ENCODE data around the gene MARCKSL1.
"Not testable (repeated sequence)": the region's sequence is repeated elsewhere in the genome, so short reads cannot be mapped to it uniquely, and the experiment has no call there.

Gene MARCKSL1

DNA sequence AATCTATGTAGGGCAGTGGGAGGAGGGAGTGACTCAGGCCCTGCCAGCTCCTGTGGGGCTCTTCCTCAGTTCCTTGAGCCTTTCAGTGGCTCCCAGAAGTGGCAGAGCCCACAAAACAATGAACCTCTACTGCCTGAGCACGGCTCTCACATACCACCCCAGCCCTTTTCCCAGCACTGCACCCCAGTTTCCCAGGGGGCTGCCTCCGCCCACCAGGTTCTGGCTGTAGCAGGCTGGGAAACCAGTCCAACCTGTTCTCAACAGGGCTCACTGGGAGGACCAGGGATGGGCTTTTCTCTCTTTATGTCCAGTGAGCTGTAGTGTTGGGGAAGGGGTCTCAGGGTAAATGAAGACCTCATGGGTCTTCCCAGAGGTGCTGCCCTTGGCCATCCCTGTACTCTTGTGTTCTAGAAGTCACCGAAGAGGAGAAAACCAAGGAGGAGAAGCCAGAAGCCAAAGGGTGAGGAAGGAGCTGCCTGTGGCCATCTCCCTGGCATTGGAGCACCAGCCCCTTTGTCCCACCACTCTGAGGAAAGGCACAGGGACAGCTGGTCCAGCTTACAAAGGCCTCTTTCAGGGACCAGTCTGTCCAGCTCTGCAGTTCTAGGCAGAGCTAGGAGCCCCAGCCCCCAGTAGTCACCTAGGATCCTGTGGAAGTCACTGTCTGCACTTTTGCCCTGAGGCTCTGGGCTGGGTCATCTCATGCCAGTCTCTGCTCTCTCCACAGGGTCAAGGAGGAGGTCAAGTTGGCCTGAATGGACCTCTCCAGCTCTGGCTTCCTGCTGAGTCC, 3.5 kb downstream of the MARCKSL1 start:
- DNase-seq (ENCODE audit: low spot score) = no peak

DNA sequence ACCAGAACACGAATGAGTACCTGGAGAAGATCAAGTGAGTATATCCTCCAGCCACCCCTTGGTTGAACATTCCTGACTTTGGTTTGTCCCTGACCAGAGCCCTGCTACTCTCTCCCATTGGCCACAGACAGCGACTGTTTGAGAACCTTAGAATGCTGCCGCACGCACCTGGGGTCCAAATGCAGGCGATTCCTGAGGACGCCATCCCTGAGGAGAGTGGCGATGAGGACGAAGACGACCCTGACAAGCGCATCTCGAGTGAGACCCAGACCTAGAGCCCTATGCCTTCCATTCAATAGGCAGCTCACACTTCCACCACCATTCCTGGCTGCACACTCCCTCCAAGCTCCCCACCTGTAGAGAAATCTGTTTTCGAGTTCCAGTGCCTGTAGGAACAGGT, 4.5 kb downstream of the MARCKSL1 start:
- no peak for DNase-seq (ENCODE audit: low spot score)

DNA sequence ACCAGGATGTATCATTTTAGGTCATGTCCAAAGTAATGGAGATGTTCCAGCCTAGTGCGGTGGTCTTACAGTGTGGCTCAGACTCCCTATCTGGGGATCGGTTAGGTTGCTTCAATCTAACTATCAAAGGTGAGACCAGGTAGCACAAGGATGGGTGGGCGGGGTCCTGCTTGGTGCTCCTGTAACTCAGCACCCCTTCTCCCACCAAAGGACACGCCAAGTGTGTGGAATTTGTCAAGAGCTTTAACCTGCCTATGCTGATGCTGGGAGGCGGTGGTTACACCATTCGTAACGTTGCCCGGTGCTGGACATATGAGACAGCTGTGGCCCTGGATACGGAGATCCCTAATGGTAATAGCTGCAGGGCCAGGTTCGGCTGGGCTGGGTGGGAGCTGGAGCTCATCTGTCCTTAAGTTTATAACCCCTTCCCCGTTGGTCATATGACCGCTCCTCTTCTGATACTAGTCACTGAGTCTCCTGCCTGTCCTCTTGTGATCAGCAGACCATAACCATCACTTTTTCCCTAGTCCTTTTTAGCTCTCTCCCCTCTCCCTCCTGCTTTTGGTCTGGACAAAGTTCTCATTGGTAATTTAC, 5.4 kb downstream of the MARCKSL1 start:
- DNase-seq (ENCODE audit: low spot score) = no peak

DNA sequence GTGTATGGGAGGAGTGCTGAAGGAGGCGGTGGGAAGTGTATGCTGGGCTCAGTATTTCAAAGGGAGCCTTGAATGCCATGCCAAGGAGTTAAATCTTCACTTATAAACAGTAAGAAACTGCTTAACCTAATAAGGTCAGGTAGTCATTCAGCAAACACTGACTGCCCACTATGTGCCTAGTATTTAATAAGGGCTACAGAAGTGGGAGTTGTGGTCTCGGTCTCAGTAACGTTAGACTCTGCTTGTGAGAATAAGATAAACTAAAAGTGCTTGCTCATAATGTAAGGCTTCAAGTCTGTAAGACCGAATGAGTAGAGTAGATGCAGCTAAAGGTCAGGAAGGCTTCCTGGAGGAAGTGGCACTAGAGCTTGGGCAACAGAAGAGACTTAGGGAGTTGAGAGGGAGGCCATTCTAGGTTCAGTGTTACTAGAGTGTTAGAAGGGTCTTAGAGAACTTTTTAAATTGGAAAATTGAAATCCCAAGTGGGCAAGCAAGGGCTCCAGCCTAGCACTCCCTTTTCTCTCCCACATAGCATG, 6.0 kb downstream of the MARCKSL1 start:
- no peak for DNase-seq (ENCODE audit: low spot score)

DNA sequence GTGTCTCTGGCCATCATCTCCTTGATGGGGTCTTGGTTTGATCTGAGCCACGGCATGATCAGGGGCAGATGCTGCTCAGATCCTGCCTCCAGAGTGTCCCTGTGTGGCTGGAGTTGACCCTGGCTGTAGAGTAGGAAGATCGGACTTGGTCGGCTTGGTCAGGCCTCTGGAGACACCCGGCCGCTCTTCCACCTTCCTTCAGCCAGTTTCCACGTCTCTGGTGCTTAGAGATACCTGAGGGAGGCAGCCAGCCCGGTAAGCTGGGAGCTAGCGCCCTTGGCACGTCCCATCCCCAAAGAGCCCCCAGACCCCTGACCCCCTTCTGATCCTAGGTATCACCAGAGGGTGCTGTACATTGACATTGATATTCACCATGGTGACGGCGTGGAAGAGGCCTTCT, 8.8 kb downstream of the MARCKSL1 start:
- no peak for DNase-seq (ENCODE audit: low spot score)

DNA sequence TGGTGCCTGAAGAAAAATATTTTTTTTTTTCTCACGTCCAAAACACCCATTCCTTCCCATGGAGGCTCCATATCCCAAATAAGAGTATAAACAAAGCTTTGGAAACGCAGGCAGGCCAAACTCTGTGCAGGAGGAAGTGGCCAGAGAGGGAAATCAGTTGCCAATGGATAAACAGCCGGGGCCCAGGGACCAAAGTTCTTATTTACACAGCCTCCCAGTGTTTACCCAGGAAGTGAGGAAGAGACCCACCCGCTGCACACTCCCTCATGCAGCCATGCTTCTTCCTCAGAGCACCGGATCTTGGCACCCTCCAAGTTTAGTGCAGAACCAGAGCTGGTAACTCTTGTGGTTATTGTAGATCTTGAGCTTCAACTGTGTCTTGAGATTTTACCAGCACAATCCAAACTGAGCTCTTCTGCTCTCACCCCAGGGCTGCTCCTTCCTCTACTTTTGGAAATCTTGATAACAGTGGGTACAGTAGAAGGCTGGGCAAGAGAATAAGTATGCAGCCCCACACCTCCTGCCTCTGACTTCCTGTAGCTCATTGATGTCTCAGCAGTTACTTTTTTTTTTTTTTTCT, 14.2 kb downstream of the MARCKSL1 start:
- peak; percentile 42 for DNase-seq (ENCODE audit: low spot score)

DNA sequence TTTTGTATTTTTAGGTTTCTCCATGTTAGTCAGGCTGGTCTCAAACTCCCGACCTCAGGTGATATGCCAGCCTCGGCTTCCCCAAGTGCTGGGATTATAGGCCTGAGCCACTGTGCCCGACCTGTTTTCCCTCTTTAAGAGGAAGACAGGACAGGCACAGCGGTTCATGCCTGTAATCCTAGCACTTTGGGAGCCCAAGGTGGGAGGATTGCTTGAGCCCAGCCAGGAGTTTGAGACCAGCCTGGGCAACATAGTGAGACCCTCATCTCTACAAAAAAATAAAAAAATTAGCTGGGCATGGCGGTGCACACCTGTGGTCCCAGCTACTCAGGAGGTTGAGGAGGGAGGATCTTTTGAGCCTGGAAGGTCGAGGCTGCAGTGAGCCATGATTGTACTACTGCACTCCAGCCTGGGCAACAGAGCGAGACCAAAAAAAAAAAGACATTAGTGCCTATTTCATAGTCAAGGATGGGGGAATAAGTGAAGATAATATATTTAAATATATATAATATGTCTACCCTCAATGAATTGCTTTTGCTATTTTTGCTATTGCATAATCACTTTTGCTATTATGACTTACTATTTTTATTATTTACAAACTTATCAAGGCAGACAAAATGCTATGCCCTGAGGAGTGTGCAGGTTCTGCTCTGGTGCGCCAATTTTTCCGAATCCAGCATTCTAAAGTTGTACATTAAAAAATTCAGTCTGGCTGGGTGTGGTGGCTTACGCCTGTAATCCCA, 17.7 kb downstream of the MARCKSL1 start:
- DNase-seq (ENCODE audit: low spot score) = no peak

DNA sequence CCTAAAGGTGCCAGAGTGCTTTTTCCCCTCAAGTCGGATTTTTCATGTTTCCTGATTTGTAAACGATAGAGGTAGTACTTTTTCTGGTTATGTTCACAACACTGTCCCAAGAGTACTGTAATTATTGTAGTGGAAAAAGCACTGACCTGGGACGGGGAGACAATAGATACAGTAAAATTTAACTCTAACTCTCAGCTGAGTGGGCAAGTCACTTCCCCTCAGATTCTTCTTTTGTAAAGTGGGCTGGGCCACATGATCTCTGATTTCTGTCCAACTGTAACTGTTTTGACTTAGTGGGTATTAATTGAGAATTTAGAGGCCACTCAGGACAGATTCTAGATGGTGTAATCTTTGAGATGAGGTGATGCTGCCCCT, 19.1 kb downstream of the MARCKSL1 start:
- DNase-seq (ENCODE audit: low spot score) = no peak

DNA sequence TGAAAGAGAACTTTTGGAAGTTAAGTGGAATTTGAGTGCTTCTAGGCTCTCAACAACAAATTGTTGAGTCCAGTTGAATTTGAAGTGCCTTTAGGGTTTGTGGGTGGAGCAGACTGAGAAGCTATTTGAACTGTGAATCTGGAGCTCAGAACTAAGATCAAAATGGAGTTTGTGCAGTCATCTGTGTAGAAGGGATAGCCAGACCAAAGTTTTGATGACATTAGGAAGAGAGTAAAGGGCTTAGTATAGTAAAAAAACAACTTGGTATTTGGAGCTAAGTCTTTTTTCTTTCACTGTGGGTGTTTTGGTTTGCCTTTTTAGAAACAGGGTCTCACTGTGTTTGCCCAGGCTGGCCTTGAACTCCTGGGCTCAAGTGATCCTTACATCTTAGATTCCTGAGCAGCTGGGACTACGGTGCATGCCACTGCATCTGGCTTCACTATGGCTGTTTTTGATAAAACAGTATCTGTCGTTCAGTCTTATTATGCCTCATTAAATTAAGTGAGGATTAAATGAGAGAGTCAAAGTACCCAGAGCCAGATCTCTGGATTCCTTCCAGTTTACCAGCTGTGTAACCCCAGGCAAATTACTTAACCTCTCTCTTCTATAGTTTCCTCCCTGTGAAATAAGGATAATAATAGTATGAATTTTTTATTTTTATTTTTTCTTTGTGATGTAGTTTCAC, 24.2 kb downstream of the MARCKSL1 start:
- DNase-seq (ENCODE audit: low spot score) = no peak

DNA sequence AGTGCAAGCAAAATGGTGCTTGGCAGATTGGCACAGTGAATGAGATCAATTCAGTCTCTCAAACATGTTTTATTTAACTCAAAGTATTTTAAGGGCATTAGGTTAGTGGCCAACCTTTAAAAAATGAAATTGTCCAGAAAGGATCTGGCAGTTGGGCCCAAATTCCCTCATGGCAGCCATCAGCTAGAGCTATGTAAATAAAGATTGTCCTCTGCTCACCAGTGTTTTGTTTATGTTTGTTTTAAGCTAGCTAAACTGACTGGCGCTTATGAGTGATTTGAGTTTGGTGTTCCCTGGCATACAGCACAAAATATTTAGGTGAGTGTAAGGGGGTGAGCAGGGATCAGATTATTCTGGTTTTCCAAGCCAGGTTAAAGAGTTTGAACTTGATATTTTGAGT, 26.1 kb downstream of the MARCKSL1 start:
- DNase-seq (ENCODE audit: low spot score) = no peak

DNA sequence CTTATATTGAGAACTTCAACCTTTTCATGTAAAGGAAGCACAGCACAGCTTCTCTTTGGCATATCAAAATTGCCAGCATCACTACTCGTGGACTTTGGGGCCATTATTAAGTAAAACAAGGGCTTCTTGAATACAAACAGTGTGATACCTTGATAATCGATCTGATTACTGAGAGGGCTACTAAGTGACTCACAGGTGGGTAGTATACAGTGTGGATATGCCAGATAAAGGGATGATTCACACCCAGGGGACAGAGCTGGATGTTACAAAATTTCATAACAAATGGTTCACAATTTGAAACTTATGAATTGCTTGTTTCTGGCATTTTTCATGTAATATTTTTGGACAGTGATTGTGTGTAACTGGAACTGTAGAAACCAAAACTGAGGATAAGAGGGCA, 28.7 kb downstream of the MARCKSL1 start:
- DNase-seq (ENCODE audit: low spot score) = no peak

DNA sequence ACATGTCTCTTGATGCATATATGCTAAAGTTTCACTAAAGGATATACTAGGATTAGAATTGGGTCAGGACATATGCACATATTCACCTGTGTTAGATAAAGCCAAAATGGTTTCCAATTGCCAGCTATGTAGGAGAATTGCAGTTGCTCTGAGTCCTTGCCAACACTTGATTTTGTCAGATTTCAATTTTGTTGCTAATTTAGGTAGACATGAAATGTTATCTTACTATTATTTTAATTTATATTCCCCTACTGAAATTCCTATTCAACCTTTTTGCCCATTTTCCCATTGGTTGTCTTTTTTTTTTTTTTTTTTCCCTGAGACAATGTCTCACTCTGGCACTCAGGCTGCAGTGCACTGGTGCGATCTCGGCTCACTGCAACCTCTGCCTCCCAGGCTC, 30.7 kb downstream of the MARCKSL1 start:
- no peak for DNase-seq (ENCODE audit: low spot score)

DNA sequence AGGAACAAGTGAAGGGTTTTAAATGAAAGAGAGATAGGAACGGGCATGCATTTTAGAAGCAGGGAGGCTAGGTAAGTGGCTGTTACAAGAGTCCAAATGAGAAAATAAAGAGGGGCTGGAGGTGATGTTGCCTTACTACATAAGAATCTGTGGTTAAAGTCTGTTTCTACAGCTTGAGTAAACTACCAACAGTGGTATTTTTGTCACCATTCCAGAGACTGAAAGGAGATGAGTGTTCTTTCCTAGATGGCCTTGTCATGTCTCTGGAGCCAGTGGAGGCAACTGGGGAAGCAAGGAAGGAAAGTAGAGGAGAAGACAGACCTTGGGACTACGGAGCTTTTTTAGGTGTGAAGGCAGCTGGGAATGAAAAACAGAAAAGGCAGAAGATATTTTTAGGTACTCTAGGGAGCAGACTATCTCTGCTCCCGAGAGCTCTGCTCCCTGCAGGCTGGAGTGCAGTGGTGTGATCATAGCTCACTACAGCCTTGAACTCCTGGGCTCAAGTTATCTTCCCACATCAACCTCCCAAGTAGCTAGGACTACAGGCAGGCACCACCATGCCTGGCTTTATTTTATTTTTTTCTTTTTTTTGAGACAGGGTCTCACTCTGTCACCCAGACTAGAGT, 31.9 kb downstream of the MARCKSL1 start:
- no peak for DNase-seq (ENCODE audit: low spot score)

DNA sequence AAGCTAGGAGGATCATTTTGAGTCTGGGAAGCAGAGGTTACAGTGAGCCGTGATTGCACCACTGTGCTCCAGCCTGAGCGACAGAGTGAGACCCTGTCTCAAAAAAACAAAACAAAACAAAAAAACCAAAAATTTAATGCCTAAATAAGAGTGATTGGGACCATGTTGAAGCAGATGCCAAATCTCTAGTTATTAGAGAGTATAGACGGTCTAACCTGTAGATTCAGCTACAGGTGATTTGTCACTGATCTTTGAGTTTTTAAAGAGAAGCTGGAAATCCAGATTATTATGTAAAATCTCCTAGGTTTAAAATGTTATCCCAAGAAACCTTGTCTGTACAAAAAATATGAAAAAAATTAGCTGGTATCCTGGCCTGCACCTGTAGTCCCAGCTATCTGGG, 32.7 kb downstream of the MARCKSL1 start:
- no peak for DNase-seq (ENCODE audit: low spot score)

DNA sequence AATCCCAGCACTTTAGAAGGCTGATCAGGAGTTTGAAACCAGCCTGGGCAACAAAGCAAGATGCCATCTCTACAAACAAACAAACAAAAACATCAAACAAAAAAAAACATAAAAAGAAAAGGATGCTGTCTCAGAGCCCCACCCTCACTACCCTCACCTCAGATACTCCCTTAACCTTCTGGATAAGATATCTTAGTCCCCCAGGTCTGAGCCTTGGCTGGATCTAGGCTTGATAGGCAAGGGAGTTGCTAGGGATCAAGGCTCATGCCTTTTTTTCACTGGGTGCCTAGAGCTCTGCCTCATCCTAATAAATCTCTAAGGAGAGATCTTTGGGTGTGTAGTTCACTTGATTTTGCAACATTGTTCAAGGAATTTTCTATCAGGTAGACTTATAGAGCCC, 36.7 kb downstream of the MARCKSL1 start:
- no peak for DNase-seq (ENCODE audit: low spot score)

DNA sequence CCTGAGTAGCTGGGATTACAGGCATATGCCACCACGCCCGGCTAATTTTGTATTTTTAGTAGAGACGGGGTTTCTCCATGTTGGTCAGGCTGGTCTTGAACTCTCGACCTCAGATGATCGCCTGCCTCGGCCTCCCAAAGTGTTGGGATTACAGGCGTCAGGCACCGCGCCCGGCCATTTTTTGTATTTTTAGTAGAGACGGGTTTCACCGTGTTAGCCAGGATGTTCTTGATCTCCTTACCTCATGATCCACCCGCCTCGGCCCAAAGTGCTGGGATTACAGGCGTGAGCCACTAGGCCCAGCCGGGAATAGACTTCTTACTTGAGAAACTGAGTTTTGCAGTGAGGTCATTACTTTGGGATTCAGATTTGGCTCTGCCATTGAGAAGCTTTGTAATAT, 37.8 kb downstream of the MARCKSL1 start:
- DNase-seq (ENCODE audit: low spot score) = not testable (repeated sequence)

DNA sequence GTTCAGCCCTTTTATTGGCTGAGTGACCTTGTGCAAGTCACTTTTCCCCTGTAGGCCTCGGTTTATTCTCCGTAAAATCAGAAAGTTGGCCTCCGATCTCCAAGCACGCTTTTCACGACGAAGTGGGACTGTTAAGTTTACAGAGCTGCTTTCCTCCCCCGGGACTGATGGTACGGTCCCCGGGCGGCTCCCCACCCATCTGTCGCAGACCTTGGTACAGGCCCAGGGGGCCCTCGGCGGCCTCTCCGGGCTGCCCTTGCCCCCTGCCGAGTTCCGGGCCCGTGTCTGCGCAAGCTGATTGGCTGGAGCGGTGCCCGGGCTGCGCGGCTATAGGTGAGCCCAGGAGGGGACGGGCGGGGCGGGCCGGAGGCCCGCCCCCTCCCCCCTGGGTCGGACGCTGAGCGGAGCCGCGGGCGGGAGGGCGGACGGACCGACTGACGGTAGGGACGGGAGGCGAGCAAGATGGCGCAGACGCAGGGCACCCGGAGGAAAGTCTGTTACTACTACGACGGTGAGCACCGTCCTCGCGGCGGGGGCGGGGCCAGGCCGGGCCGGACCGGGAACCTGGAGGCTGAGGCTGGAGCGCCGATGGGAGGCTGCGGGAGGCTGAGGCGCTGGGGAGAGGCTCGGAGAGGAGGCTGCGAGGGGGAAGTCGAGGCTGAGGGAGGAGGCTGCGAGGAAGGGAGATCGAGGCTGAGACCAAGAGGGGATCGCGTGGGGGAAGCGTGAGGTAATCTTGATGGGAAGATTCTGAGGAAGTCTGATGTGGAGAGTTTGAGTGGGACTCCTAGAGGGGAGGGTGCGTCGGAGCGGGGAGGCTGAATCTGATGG, 44.1 kb downstream of the MARCKSL1 start, which contains the start of gene HDAC1:
Gene HDAC1 (plus strand): TSS at position 376 of the 831 bp plus-strand sequence. CDS start 87 bp downstream, at position 463.
- DNase-seq (ENCODE audit: low spot score) = peak; percentile 98

DNA sequence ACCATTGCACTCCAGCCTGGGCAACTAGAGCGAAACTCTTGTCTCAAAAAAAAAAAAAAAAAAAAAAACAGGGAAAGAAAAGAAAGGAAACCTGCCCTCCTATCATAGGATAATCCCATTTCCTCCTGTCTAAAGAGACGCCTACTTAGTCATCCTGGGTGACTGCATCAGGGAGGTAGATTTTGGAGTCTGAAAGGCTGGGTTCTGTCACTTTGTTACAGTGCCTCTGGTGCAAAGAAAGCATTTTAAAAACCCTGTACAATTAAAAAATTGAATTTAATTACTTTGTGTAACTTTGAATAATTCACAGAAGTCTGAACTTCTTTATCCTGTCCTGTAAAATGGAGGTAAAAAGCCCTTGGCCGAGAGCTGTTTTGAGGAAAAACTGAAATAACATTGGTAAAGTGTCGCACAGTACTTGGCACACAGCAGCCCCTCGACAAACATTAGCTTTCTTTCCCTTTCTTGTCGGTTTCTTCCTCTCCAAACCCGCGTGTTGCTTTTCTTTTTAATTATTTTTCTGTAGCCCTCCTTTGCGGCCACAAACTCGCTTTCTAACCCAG, 44.8 kb downstream of the MARCKSL1 start:
- DNase-seq (ENCODE audit: low spot score) = no peak

DNA sequence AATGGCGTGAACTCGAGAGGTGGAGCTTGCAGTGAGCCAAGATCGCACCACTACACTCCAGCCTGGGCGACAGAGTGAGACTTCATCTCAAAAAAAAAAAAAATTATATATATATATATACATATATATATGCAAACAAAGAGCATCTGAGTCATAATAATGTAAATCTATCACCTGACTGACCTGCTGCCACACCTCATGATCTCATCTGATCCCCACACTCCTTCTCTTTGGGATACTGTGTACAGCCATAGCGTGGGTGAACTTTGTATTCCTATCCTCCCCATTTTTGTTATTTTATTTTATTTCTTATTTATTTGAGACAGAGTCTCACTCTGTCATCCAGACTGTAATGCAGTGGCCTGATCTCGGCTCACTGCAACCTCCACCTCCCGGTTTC, 46.8 kb downstream of the MARCKSL1 start:
- no peak for DNase-seq (ENCODE audit: low spot score)

DNA sequence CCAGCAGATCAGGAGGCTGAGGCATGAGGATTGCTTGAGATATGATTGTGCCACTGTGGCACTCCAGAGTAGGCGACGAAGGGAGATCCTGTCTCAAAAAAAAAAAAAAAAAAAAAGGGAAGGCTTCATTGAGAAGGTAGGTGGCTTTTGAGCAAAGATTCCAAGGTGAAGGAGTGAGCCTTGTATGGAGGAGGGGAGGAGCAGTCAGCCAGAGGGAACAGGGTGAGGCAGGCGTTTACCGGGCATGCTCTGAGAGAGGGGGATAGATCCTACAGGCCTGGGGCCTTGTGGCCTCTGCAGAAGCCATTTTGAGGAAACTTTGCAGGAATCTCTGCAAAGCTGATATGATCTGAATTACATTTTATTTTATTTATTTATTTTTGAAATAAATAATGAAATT, 49.3 kb downstream of the MARCKSL1 start:
- DNase-seq (ENCODE audit: low spot score) = no peak

Data from NAMALWA (cell line).